GM23338 (cell line): ENCODE data around the gene DPYD. TPM values are rescaled to one million over a fixed set of nuclear protein-coding genes. Genes with fewer than 3 reads are reported as not detected.

Source experiments
- ATAC-seq: fragments of 200-7000 bp; cut with Tn5 transposase; 3 replicates; pipeline ENCODE4 v1.9.1; 2020
- DNase-seq: peaks from one replicate; pipeline ENCODE4 v3.0.0-alpha.2; 2015; ENCODE audit warnings: low spot score
- H2AFZ ChIP-seq: fragments of 200-600 bp; sonication (generic); 2 replicates; pipeline ENCODE4 v1.8.0; 2016; ENCODE audit warnings: antibody characterized with exemption, mild to moderate bottlenecking, moderate library complexity
- H3F3A ChIP-seq: fragments of 200-600 bp; sonication (generic); replicated peaks from 2 replicates; pipeline ENCODE4 v1.8.0; 2017; ENCODE audit warnings: antibody characterized with exemption, mixed run types, low read depth
- H3K27ac ChIP-seq: fragments of 200-600 bp; sonication (generic); 2 replicates; pipeline ENCODE4 v1.6.1; 2016; ENCODE audit warnings: low read depth
- H3K27me3 ChIP-seq: fragments of 200-600 bp; sonication (generic); 2 replicates; pipeline ENCODE4 v1.8.0; 2016; ENCODE audit warnings: mild to moderate bottlenecking, mixed run types, moderate library complexity; ENCODE audit not compliant: insufficient read depth
- H3K36me3 ChIP-seq: fragments of 200-600 bp; sonication (generic); 2 replicates; pipeline ENCODE4 v1.8.0; 2016; ENCODE audit warnings: mild to moderate bottlenecking; ENCODE audit not compliant: insufficient read depth
- H3K4me1 ChIP-seq: fragments of 200-600 bp; sonication (generic); 2 replicates; pipeline ENCODE4 v1.8.0; 2016; ENCODE audit warnings: mild to moderate bottlenecking, moderate library complexity; ENCODE audit not compliant: insufficient read depth
- H3K4me2 ChIP-seq: fragments of 200-600 bp; sonication (generic); 2 replicates; pipeline ENCODE4 v1.7.1; 2017; ENCODE audit warnings: mixed run types
- H3K4me3 ChIP-seq: fragments of 200-600 bp; sonication (generic); 2 replicates; pipeline ENCODE4 v1.6.1; 2016; ENCODE audit warnings: mixed run types
- H3K79me2 ChIP-seq: fragments of 200-600 bp; sonication (generic); replicated peaks from 2 replicates; pipeline ENCODE4 v1.8.0; 2017; ENCODE audit warnings: mild to moderate bottlenecking; ENCODE audit not compliant: insufficient read depth
- H3K9me2 ChIP-seq: fragments of 200-600 bp; sonication (generic); 2 replicates; pipeline ENCODE4 v1.8.0; 2017; ENCODE audit not compliant: insufficient read depth
- H4K20me1 ChIP-seq: fragments of 200-600 bp; sonication (generic); replicated peaks from 2 replicates; pipeline ENCODE4 v1.8.0; 2017; ENCODE audit warnings: mild to moderate bottlenecking; ENCODE audit not compliant: insufficient read depth
- H3K27ac Mint-ChIP-seq: 2 replicates; pipeline ENCODE4 v1.8.0; 2020; ENCODE audit warnings: inconsistent platforms, mild to moderate bottlenecking, moderate library complexity, mixed read lengths
- H3K27me3 Mint-ChIP-seq: 3 replicates; pipeline ENCODE4 v1.8.0; 2022; ENCODE audit warnings: low read depth, mild to moderate bottlenecking, moderate library complexity, mixed read lengths, inconsistent platforms; ENCODE audit not compliant: insufficient read depth, poor library complexity
- H3K36me3 Mint-ChIP-seq: 3 replicates; pipeline ENCODE4 v1.8.0; 2021; ENCODE audit warnings: low read depth, mild to moderate bottlenecking, inconsistent platforms, moderate library complexity, mixed read lengths
- H3K4me1 Mint-ChIP-seq: 3 replicates; pipeline ENCODE4 v1.8.0; 2020; ENCODE audit warnings: mild to moderate bottlenecking, inconsistent platforms, mixed read lengths
- H3K4me3 Mint-ChIP-seq: 3 replicates; pipeline ENCODE4 v1.8.0; 2021; ENCODE audit warnings: moderate library complexity, mild to moderate bottlenecking, inconsistent platforms, mixed read lengths
- H3K9me3 Mint-ChIP-seq: 3 replicates; pipeline ENCODE4 v1.8.0; 2020; ENCODE audit warnings: moderate library complexity, mild to moderate bottlenecking, inconsistent platforms, mixed read lengths
- CREB1 ChIP-seq: fragments of 250-450 bp; sonication (Bioruptor Pico); IDR thresholded peaks from 2 replicates; pipeline ENCODE4 v1.5.0; 2020; ENCODE audit warnings: low read depth, mild to moderate bottlenecking, moderate library complexity
- CTCF ChIP-seq, 2 experiments: fragments of 200-600 bp in 1 of 2; sonication (generic) in 1 of 2; conservative IDR thresholded peaks; 2 replicates each; pipeline versions ENCODE4 v1.5.1 to v1.6.1; 2016 to 2017; ENCODE audit warnings: antibody characterized with exemption in 2 of 2, low read depth in 2 of 2, mild to moderate bottlenecking in 2 of 2, moderate library complexity in 1 of 2
- EZH2 ChIP-seq: fragments of 200-600 bp; sonication (generic); IDR thresholded peaks from one replicate; pipeline ENCODE4 v1.8.0; 2017; ENCODE audit warnings: antibody characterized with exemption, mild to moderate bottlenecking, low read depth; ENCODE audit not compliant: unreplicated experiment
- EZH2phosphoT487 ChIP-seq: fragments of 200-600 bp; sonication (generic); IDR thresholded peaks from one replicate; pipeline ENCODE4 v1.8.1; 2018; ENCODE audit warnings: antibody characterized with exemption; ENCODE audit not compliant: unreplicated experiment
- JUNB ChIP-seq: IDR thresholded peaks from one replicate; pipeline ENCODE4 v1.6.1; 2016; ENCODE audit warnings: antibody characterized with exemption; ENCODE audit not compliant: unreplicated experiment
- NANOG ChIP-seq: IDR thresholded peaks from 2 replicates; pipeline ENCODE4 v1.6.1; 2016; ENCODE audit warnings: antibody characterized with exemption, borderline replicate concordance
- POLR2AphosphoS5 ChIP-seq: IDR thresholded peaks from 2 replicates; pipeline ENCODE4 v1.6.1; 2016; ENCODE audit warnings: antibody characterized with exemption, low read depth
- REST ChIP-seq: IDR thresholded peaks from one replicate; pipeline ENCODE4 v1.6.1; 2018; ENCODE audit warnings: antibody characterized with exemption; ENCODE audit not compliant: unreplicated experiment
- STAT1 ChIP-seq: IDR thresholded peaks from one replicate; pipeline ENCODE4 v1.6.1; 2016; ENCODE audit warnings: antibody characterized with exemption; ENCODE audit not compliant: unreplicated experiment
- ZNF114 ChIP-seq: fragments of 250-450 bp; sonication (Bioruptor Pico); IDR thresholded peaks from 2 replicates; pipeline ENCODE4 v1.5.0; 2020; ENCODE audit warnings: mild to moderate bottlenecking, moderate library complexity
- ZNF331 ChIP-seq: fragments of 250-450 bp; sonication (Bioruptor Pico); IDR thresholded peaks from 2 replicates; pipeline ENCODE4 v1.5.0; 2020; ENCODE audit warnings: low read depth, mild to moderate bottlenecking, moderate library complexity
- ZNF462 ChIP-seq: fragments of 250-450 bp; sonication (Bioruptor Pico); IDR thresholded peaks from 2 replicates; pipeline ENCODE4 v1.5.0; 2020; ENCODE audit warnings: mild to moderate bottlenecking, moderate library complexity
- polyA plus RNA-seq: library from polyadenylated mRNA; unstranded; fragments of >200 nt; fragmentation: Nextera tagmentation; extraction: Ambion mirVana; gene quantifications from 2 replicates; pipeline ENCODE4 v1.2.1, GENCODE V29; 2016
- total RNA-seq: library from RNA; depleted of rRNA; stranded (reverse); fragments of >200 nt; shearing (Covaris generic); gene quantifications from 2 replicates; pipeline ENCODE4 v1.2.3, GENCODE V29; 2014
- TF ChIP-seq, protein P1 (sequence below): IDR thresholded peaks from 2 replicates; pipeline ENCODE4 v1.6.1; 2016; ENCODE audit warnings: antibody characterized with exemption

DPYD gene
- total and polyA plus RNA-seq, 2 experiments from 2014 or later: 0.50 to 1.6 TPM

DNA sequence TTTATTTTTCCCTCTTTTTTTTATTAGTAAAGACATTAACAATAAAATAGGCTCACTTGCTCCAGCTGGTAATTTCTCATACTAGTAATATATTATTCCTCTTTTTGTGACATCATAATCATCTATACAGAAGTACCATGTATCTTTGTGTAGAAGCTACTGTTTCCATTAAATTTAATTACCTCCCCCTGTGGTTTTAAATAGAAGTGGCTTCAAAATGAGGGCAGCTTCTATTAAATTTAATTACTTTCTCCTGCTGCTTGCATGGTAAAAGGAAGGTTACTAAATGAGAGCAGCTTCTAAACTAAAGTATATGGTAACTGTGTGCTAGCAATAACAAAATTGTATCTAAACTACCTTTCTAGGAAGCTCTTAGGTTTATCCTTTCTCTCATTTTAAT lies 94.0 kb downstream of the DPYD start:
- H3K36me3 Mint-ChIP-seq: no peaks in the 10 kb centered on the region
- Histone ChIP-seq H3K9me2 (no peaks in the 10 kb centered on the region), H2AFZ (no peak overlapping the region), H3K27me3 (no peaks in the 10 kb centered on the region), H3K4me3 (no peak overlapping the region), H3K4me1 (peaks cover 13% of the 10 kb centered on the region), H3K36me3 (no peaks in the 10 kb centered on the region), H3K27ac (no peak overlapping the region), H3K79me2 (no peaks in the 10 kb centered on the region), H4K20me1 (no peaks in the 10 kb centered on the region), H3K4me2 (no peak overlapping the region), H3F3A (no peaks in the 10 kb centered on the region)
- TF ChIP-seq REST (no peak), JUNB (no peak), CTCF (conservative IDR thresholded peaks at IDR 0.05; ENCODE audit: low read depth in 2 of 2) (no peak), ZNF331 (no peak), EZH2phosphoT487 (no peak), CREB1 (CRISPR knock-in tag) (no peak), EZH2 (no peak), NANOG (no peak), POLR2AphosphoS5 (no peak), ZNF462 (CRISPR knock-in tag) (no peak), ZNF114 (CRISPR knock-in tag) (no peak), STAT1 (no peak)
- TF ChIP-seq, protein P1, sequence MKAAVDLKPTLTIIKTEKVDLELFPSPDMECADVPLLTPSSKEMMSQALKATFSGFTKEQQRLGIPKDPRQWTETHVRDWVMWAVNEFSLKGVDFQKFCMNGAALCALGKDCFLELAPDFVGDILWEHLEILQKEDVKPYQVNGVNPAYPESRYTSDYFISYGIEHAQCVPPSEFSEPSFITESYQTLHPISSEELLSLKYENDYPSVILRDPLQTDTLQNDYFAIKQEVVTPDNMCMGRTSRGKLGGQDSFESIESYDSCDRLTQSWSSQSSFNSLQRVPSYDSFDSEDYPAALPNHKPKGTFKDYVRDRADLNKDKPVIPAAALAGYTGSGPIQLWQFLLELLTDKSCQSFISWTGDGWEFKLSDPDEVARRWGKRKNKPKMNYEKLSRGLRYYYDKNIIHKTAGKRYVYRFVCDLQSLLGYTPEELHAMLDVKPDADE: no peak
- H3K9me3 Mint-ChIP-seq: no peaks in the 10 kb centered on the region
- H3K4me1 Mint-ChIP-seq: peaks cover 14% of the 10 kb centered on the region; the same call in 2 of the 3 replicates
- no peak overlapping the region for H3K27ac Mint-ChIP-seq
- DNase-seq (no peak), ATAC-seq (no peak)
- H3K4me3 Mint-ChIP-seq: no peak overlapping the region
- H3K27me3 Mint-ChIP-seq: no peaks in the 10 kb centered on the region
